OCI-LY7 (cell line): ENCODE results near the gene CLSTN1.

Source experiments
- CTCF ChIP-seq: fragments of 200-600 bp; sonication (generic); conservative IDR thresholded peaks from 2 replicates; pipeline ENCODE4 v1.5.1; 2014; ENCODE audit warnings: mild to moderate bottlenecking, antibody characterized with exemption, low read length, moderate library complexity, mixed read lengths
- EZH2phosphoT487 ChIP-seq: fragments of 200-600 bp; sonication (generic); IDR thresholded peaks from 2 replicates; pipeline ENCODE4 v1.6.1; 2018; ENCODE audit warnings: low read depth, borderline replicate concordance, mild to moderate bottlenecking, mixed run types, antibody characterized with exemption, low read length, moderate library complexity, mixed read lengths

- TF ChIP-seq CTCF (no peak), EZH2phosphoT487 (no peak)
Measured at GRCh38 chr1:9696793-9697192, 127.0 kb downstream of the CLSTN1 start.
